Endothelial cell of hepatic sinusoid (primary cell): ENCODE measurements around the gene AKR1C2.
"Not testable (repeated sequence)": the region's sequence is repeated elsewhere in the genome, so short reads cannot be mapped to it uniquely, and the experiment has no call there.

Experiments used
- in situ Hi-C: cut with HindIII; loops from 2 replicates; pipeline ENCODE4 v1.10.0; 2017; ENCODE audit warnings: low sequenced_read_pairs

Gene AKR1C2

DNA sequence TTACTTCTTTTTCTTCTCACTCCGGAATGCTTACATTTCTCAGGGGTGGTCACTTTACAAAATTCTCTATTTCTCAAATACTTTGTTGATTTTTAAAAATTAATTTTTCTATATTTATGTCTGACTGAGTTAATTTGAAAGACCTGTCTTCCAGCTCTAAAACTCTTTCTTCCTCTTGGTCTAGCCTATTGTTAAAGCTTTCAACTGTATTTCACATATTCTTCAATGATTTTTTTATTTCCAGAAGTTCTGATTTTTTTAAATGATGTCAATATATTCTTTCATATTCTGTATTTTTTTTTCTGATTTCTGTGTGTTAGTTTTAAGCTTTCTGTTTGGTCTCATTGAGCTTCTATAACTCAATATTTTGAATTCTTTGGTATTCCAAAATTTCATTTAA is 27.3 kb upstream of the AKR1C2 start:
- in situ Hi-C loops, result no loop called here

DNA sequence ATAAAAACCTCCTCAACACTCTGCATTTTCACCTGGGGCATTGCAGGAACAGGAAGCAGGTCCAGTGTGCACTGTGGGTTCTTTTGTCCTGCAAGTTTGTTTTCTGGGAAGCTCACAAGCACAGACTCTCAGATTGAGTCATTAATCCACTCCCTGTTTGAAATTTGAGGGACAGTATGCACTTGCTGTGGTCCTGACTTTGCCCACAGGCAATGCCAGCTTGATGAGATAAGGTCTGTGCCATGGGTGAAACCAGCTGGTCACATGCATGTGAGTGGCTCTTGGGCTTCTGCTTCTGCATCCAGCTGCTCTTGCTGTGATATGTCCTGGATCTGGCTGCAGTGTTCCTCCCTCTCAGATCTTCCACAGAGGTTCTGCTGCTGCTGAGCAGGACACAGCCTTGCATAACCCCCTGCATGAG is 21.8 kb upstream of the AKR1C2 start:
- in situ Hi-C loops, result not testable (repeated sequence)

DNA sequence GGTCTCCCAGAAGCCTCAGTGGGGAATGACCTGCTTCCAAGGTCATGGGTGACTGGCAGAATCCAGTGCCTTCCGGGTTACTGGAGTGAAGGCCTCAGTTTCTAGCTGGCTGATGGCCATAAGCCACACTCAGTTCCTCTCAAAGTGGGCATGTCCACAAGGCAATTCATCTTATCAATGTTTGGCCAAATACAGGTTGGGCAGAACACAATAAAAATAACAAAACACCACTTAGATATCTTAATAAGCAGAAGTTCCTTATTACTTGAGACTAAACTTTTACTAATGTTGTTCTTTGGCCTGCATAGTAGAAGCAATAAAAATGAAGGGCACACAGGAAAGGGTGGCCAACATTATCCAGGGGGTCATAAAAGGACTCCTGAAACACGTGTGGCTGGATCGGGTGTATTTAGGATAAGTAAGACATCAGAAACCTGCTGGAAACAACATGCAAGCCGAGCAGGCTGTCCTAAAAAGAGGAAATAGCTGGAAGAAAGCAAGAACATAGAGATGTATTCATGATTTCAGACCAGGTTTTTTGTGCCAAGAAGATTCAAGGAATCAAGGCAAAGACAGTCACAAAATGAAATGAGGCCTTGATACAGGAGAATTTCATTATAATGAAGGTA is 19.6 kb upstream of the AKR1C2 start:
- in situ Hi-C loops, result loop anchor here (5.0 kb wide), 1 partner anchor 106 kb away; no protein-coding TSS in a partner anchor

DNA sequence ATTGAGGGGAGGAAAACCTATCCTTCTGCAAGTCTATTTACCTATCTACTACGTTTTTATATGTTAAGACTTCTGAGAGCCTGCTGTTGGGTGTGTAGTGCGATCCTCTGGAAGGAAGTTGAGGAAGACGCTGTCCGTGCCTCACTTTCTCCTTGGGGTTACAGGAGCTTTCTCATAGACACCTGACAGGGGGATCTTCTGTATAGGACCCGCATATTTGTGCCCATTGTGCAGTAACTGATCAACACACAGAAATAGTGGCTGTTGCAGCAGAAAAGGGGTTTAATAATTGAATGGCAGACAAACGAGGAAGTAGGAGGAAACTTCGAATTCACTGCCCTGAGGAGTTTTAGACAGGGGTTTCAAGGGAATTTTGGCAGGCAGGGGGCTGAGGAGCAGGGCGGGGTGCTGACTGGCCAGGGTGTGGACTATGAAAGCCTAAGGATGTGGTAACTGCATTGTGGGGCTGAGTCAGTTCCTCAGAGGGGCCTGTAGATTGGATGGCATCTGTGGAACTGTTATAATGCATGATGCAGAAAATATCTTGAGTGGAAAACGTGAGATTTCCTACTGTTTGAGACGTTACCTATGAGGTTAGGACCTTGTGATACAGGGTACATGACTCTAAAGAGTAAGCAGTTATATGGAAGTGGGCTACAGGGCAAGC is 18.1 kb upstream of the AKR1C2 start:
- in situ Hi-C loops, result loop anchor here (5.0 kb wide), 1 partner anchor 104 kb away; no protein-coding TSS in a partner anchor

DNA sequence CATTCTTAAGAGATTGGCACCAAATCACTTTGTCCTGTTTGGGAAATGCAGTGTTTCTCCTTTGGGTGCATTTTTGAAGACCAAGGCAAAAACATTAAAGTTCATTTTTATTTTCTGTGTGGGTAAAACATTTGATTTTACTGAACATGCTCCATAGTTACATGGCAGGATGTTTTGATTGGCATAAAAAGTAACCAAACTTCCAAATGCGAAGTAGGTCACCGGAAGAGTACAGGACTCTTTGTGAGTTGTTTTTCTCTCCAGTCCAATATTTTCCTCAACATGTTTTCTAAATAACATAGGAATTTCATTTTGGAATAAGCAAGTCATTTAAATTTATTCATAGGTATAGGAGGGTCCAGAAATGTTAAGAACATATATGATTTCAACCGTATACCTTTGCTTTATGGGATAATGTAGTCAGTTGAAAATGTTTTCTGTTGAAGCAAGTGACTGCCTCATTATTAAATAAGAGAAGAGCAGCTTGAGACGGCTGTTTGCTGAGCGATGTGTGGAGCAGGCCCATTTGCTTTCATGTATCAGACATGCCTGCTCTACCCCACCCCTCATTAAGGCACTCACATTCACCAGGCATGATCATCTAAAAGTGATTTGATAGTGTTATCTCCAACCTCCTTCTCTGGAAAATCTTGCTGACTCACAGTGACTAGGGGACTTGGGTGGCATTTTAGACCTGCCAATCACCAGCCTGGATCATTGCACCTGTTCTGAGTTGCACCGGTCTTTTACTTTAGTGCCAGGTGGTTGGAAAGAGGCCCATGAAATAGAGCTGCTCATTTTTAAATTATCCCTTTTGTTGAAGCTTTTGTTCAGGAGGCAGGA is 16.3 kb upstream of the AKR1C2 start:
- in situ Hi-C loops, result loop anchor here (5.0 kb wide), 1 partner anchor 103 kb away; no protein-coding TSS in a partner anchor

DNA sequence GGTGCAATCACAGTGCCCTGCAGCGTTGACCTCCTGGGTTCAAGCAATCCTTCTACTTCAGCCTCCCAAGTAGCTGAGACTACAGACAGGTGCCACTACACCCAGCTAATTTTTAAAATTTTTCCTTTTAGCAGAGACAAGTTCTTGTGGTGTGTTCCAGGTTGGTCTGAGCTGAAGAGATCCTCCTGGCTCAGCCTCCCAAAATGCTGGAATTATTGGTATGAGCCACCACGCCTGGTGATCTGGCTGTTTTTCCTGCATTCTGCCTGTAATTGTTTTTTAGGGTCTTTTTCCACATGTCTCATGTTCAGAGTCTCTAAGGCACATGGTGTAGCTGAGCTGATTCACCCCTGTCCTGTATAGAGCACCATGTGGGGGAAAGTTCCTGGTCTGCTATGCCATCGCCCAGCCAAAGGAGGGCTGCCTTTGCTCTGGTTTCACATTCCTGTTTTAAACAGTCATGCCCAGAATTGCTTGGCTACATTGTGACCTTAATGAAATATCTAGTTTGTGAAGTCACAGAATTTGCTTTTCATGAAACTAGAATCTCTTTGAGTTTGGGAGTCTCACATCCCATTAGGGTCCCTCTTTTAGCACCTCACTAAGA is 15.1 kb upstream of the AKR1C2 start:
- in situ Hi-C loops, result not testable (repeated sequence)

DNA sequence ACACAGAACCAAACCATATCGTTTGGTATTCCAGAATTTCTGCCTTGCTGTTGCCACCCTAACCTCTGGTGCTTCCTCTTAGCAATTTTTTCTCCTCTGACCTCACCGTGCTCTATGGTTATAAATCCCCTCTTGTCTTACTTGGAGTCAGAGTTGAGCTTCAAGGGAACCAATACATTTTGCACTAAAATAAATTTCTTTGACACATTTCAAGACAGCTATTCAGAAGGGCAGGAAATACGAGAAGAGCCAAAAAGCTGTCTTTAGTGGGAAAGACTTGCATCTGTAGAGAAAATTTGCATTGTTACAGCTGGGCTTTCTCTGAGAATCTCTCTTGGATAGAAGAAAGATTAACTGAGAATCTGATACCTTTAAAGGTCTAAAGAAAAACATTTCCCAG is 14.5 kb upstream of the AKR1C2 start:
- in situ Hi-C loops, result no loop called here

DNA sequence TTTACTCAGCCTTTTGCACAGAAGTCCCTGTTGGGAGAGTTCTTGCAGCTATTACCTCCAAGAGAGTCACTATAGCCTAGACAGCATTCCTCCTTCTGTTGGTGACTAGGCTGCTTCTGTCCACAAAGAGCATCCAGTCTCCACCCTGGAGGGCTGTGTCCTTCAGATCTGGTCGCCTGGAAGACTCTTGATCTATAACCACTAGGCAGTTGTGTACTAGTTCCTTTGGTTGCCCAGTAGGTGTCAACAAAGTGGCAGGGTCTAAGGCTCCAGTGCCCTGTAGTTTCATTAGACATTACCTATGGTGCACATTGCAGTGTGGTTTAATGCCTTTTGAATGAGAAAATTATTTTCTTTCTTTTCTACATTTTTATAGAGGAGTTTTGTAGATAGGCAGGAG is 11.3 kb upstream of the AKR1C2 start:
- in situ Hi-C loops, result no loop called here

DNA sequence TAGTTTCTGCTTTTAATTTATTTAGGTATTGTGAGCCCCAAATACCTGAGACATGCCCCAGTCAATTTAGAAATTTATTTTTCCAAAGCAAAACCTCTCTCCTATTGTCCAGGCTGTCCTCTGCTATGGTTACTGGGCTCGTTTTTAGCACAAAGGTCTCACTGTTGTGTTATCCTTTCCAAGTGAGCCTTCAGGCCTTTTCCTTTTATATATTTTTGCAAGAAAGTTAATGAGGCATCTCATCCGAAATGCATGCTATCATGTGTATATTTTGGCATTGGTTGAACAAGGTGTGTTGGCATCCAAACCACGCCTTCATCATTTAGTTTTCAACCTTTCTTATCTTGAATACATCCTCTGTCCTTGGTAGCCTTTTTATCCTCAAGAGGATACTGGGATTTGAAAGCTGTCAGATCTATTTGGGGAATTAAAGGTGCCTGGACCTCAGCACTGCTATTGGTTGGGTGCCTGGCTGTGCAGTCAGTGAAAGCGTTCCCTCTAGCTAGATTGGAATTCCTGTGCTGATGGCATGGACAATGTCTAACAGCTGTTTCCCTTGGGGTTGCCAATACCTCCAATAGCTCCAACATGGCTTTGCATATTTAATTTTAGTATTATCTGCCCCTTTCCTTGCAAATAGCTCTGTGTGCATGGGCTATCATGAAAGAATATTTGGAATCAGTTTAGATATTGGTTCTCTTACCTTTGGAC is 10.7 kb upstream of the AKR1C2 start:
- in situ Hi-C loops, result not testable (repeated sequence)

DNA sequence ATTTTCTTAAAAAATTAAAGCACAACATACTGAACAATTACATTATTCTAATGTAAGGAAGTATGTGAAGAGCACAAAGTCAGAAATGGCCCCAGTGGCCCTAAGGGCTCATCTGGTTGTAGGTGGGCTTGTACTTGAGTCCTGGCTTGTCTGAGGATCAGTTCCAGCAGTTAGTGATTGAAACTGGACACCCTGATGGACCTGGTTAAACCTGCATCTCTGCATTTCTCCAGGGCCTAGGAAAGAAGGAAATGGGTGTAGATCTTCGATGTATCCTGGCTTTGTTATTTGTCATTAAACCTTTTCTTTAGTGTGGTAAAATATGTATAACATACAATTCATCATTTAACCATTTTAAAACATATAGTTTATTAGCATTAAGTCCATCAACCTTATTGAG is 9.7 kb upstream of the AKR1C2 start:
- in situ Hi-C loops, result no loop called here

DNA sequence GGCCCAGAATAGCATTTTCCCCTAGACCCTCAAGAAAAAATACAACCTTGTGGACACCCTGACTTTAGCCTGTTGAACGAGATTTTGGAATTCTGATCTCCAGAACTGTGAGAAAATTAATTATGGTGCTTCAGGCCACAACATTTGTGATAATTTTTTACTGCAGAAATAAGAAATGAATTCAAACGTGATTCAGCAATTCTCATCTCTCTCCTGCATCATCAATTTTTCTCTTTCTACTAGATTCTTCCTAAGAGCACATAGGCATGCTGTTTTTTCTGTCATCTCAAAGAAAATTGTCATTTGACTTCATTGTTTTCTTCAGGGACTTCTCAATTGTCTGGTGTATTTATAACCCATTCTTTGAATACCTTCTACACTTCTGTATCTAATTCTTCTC is 8.9 kb upstream of the AKR1C2 start:
- in situ Hi-C loops, result no loop called here

DNA sequence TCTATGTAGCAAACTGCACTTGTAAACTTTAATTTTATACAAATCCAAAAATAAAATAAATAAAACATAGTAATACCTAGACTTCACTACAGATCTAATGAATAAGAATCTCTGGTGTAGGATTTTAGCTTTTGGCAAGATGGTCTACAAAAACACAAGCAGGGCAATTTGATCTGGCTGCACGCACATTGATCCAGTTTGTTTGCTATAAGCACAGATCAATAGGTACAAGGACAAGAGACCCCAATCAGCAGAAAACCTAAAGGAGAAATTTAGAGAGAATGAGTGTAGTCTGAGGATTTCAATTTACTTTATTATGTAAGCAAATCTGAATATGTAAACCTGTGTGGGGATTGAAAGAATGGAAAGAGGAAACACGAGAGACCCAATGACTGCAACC is 7.7 kb upstream of the AKR1C2 start:
- in situ Hi-C loops, result not testable (repeated sequence)

DNA sequence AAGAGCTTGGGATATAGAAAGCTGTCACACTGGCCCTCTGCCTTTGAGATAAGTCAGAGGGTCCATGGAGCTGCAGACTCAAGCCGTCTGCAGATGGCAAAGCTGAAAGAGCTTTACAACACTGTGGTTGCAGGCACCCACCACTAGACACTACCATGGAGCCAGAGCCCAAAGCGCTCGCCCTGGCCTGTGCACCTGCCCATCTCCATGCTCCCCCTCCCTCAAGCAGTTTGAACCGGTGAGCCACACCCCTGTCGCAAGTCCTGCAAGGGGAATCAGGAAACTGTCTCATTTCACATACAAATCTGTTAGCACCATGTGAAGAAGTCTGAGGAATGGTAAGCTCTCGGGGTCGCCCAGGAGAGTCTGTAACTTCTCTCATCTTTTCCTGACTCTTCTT is 6.4 kb upstream of the AKR1C2 start:
- in situ Hi-C loops, result not testable (repeated sequence)

DNA sequence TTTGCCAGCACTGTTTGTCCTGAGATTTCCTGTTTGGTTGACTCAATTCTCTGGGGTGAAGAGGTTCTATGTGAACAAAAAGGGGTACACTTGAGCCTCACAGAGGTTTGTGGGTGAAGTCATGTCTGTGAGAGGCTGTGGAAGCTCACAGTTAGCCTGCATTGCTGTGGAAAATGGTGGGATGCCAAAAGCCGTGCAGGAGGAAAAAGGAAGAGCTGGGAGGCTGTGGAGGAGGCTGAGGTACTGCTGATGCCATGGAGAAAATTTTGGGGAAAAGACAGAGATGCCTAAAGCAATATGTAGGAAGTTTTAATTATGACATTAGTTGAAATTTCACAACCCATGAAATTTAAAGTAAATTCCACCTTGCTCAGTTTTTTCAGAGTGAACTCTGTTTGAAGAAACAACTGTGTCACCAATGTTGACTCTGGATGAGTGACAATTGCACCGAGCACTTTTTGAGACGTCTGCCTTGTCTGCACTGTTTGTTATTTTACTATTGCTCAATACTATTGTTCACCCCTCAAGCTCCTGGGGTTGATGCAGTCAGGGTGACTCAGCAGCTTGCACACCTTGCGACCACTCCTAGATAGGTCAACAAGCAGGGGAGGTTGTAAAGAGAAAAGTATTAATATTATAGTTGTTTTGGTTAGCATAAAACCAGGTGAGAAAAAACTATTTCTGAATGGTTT is 5.3 kb upstream of the AKR1C2 start:
- in situ Hi-C loops, result loop anchor here (5.0 kb wide), 1 partner anchor 52 kb away; no protein-coding TSS in a partner anchor

DNA sequence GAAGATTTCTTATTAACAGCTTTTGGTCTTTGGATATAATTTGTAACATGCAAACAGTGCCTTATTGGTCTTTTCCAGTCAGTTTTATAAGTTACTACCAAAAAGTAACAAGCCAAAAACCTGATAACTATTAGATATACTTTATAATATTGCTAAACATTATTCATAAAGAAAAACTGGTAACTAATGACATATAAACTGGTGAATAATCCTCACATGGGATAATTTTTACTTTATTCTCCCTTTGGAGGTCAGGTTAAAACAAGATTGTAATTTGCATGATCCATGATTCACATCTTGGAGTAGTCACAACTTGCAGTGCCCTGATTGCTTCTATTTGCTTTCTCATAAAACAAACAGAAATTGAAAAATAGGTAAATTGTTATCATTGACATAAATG is 844 bp upstream of the AKR1C2 start:
- in situ Hi-C loops, result not testable (repeated sequence)

DNA sequence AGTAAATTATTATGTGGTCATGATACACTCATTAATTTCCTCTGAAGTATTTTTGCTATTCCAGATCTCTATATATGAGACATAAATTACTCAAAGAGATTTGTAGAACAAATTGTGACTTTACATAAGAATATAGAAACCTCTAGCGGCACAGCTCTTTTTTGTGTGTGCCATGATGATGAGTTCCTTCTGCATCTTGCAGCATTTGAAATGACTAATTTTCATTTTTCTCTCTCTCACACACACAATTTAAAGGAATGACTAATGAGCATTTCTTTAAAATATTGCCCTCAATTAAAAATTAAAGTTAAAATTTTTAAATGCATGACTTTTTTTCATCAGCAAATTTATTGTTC is 351 bp upstream of the AKR1C2 start:
- in situ Hi-C loops, result not testable (repeated sequence)

DNA sequence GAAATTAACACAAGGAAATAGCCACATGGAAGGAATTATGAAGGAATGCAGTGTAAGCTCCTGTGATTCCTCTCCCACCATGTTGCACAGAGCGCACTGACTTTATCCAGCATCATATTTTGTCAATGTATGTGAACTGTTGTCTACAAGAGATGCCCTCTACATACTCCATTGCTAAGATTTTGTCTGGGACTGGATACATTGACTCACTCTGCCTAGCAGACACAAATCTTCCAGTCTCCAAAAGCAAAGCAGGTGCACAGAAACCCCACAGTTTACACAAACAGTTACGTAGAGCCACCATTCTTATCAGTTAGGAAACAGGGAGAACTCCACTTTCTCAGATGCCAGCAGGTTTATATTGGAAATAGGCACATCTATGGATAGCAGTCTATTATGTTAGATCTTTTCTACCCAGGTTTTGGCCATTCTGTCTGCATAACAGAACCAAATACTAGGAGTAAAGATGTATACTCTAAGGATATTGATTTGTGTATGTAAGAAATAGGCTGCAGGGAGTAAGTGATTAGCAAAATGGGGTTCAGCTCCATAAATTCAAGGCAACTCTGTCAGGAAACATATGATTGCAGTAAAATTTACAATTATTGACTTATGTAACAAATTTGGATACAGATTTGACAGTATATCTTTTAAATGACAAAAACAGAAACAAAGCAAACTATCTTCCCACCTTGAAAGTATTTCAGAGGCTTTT is 1.5 kb downstream of the AKR1C2 start:
- in situ Hi-C loops, result no loop called here

DNA sequence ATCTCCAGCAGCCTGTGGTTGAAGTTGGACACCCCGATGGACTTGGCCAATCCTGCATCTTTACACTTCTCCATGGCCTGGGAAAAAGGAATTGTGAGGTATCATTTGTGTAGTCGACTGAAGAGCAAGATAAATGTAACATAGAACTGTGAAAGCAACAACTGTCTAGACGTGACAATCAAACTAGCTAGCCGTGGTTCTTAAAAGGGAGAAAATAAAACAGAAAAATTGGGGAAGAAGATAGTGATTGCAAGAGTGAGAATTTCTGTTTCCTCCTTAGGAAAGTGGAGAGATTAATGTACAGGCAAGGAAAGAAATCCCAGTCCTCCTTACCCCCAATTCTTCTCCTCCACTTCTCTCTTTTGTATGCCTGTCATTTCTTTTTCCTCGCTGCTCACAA is 5.0 kb downstream of the AKR1C2 start:
- in situ Hi-C loops, result no loop called here

DNA sequence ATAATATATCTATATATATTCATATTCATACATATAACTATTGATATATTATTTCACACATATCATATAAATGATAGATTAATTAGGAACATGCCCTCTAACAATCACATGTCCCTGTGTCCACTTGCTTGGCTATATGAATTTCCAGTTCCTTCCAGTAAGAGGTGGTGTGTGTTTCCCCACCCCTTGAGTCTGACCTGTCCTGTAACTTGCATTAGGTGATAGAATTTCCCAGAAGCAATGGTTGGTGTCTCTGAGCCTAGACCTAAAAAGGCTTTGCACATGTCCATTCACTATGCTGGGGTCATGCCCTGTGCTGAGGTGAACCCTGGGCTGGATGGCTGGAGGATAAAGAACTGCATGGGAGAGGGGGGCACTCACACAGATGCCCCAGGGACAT is 9.4 kb downstream of the AKR1C2 start:
- in situ Hi-C loops, result not testable (repeated sequence)
